ENCODE data around the gene ANKZF1. TPM values are rescaled to one million over a fixed set of nuclear protein-coding genes. Genes with fewer than 3 reads are reported as not detected.

The ANKZF1 gene
- total RNA-seq, 4 donors from 2014 or later, result 13.0 to 23.0 (median 19.1) TPM

DNA sequence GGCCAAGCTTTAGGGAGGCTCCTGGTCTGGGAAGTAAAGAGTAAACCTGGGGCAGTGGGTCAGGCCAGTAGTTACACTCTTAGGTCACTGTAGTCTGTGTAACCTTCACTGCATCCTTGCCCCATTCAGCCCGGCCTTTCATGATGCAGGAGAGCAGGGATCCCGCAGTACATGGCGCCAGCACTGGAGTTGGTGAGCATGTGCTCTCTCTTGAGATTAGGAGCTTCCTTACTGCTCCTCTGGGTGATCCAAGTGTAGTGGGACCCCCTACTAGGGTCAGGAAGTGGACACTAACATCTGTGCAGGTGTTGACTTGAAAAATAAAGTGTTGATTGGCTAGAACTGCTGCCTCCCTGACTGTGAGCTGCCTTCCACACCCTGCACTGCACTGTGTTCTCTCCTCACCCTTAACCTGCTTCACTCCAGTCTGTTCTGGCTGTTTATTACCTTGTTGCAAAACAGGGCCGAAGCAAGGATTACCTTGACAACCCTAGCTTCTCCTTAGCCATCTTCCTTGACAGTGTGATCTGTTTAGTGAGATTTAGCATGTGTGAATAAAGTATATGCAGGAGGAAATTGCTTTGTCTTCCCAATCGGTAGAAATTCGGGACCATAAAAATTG is 46.3 kb upstream of the ANKZF1 start:
- intact Hi-C loops (cut with DNase I; ENCODE audit: low total_unique reads), result no loop called here
- in situ Hi-C loops (cut with MboI; ENCODE audit: low sequenced_read_pairs in 4 of 4), result no loop called here
- Histone ChIP-seq H3K9me3 (no peaks in the 10 kb centered on the region), H3K27ac (no peak overlapping the region), H3K4me1 (peaks cover 9 to 13% of the 10 kb centered on the region in 2 donors), H3K27me3 (no peaks in the 10 kb centered on the region), H3K36me3 (peaks cover 0 to 52% of the 10 kb centered on the region in 2 donors), H3K4me3 (no peak overlapping the region)
- ATAC-seq (no peak), DNase-seq (no peak)
- TF ChIP-seq, protein P1, sequence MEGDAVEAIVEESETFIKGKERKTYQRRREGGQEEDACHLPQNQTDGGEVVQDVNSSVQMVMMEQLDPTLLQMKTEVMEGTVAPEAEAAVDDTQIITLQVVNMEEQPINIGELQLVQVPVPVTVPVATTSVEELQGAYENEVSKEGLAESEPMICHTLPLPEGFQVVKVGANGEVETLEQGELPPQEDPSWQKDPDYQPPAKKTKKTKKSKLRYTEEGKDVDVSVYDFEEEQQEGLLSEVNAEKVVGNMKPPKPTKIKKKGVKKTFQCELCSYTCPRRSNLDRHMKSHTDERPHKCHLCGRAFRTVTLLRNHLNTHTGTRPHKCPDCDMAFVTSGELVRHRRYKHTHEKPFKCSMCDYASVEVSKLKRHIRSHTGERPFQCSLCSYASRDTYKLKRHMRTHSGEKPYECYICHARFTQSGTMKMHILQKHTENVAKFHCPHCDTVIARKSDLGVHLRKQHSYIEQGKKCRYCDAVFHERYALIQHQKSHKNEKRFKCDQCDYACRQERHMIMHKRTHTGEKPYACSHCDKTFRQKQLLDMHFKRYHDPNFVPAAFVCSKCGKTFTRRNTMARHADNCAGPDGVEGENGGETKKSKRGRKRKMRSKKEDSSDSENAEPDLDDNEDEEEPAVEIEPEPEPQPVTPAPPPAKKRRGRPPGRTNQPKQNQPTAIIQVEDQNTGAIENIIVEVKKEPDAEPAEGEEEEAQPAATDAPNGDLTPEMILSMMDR (IDR thresholded peaks at IDR 0.05 in 4 of 5, conservative IDR thresholded peaks at IDR 0.05 in 1 of 5), result no peak
- TF ChIP-seq POLR2A (IDR thresholded peaks at IDR 0.05), result no peak

DNA sequence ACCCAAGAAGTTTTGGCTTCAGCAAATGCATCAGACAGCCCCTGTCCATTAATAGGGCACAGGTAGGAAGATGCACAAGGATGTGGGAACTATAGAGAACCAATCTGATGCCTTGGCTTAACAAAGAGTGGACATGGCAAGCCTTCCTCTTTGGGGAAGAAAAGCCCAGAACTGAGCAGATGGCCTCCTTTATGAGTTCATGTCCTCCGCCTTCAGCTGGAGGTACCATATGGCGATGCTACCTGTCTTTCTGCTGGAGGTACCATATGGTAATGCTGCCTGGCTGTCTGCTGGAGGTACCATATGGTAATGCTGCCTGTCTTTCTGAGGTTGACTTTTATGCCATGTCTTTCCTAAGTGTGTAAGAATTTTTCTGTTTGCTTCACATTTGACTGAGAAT is 45.5 kb upstream of the ANKZF1 start:
- DNase-seq (no peak), ATAC-seq (no peak)
- Histone ChIP-seq H3K27ac (no peak overlapping the region), H3K4me3 (no peak overlapping the region), H3K9me3 (no peaks in the 10 kb centered on the region), H3K36me3 (peaks cover 0 to 52% of the 10 kb centered on the region in 2 donors), H3K4me1 (peaks cover 4 to 6% of the 10 kb centered on the region in 2 donors), H3K27me3 (no peaks in the 10 kb centered on the region)
- TF ChIP-seq, protein P1 (IDR thresholded peaks at IDR 0.05 in 4 of 5, conservative IDR thresholded peaks at IDR 0.05 in 1 of 5), result no peak
- TF ChIP-seq POLR2A (IDR thresholded peaks at IDR 0.05), result no peak
- intact Hi-C loops (cut with DNase I; ENCODE audit: low total_unique reads), result no loop called here
- in situ Hi-C loops (cut with MboI; ENCODE audit: low sequenced_read_pairs in 4 of 4), result no loop called here

DNA sequence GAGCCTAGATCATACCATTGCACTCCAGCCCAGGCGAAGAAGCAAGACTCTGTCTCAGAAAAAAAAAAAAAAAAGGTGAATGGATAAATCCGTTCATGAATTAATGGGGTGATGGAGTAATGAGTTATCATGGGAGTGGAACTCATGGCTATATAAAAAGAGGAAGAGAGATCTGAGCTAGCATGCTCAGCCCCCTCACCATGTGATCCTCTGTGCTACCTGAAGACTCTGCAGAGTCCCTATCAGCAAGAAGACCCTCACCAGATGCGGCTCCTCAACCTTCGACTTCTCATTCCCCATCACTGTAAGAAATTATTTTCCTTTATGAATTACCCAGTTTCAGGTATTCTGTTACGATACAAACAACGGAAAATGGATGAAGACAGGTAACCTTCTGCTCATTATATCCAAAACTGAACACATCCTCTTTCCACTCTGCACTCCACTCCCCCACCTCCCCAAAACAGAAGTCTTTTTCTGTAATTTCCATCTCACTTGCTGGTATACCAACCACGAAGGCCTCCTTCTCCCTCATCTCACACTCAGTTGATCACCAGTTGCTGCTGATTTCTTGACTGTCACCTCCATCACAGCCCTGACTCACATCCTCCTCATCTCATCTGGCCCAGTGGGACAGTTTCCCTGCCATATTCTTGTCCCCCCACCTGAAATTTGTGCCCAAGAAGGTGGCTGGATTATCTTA is 42.7 kb upstream of the ANKZF1 start:
- TF ChIP-seq POLR2A (IDR thresholded peaks at IDR 0.05), result no peak
- TF ChIP-seq, protein P1 (IDR thresholded peaks at IDR 0.05 in 4 of 5, conservative IDR thresholded peaks at IDR 0.05 in 1 of 5), result no peak
- no peaks in the 10 kb centered on the region for H3K4me1 ChIP-seq
- DNase-seq (no peak), ATAC-seq (no peak)
- no peaks in the 10 kb centered on the region for H3K27me3 ChIP-seq
- H3K36me3 ChIP-seq, result peaks cover 0 to 26% of the 10 kb centered on the region in 2 donors
- no peaks in the 10 kb centered on the region for H3K9me3 ChIP-seq
- intact Hi-C loops (cut with DNase I; ENCODE audit: low total_unique reads), result no loop called here
- H3K27ac ChIP-seq, result no peak overlapping the region
- H3K4me3 ChIP-seq, result no peak overlapping the region
- in situ Hi-C loops (cut with MboI; ENCODE audit: low sequenced_read_pairs in 4 of 4), result no loop called here

DNA sequence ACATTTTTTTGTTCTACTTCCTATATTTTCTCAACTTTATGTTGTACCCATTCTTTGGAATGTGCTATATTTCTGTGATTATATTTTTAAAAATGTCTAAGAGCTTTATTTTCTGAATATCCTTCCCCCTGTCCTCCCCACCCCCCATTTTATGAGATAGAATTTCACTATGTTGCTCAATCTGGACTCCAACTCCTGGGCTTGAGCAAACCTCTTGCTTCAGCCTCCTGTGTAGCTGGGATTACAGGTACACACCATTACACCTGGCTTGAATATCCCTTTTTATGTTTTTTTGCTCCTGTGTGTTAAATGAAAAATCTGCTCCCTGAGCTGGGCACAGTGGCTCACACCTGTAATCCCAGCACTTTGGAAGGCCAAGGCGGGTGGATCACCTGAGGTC is 32.2 kb upstream of the ANKZF1 start:
- no peak for TF ChIP-seq POLR2A (IDR thresholded peaks at IDR 0.05)
- TF ChIP-seq, protein P1 (IDR thresholded peaks at IDR 0.05 in 4 of 5, conservative IDR thresholded peaks at IDR 0.05 in 1 of 5), result no peak
- H3K4me1 ChIP-seq, result no peaks in the 10 kb centered on the region
- no peak overlapping the region for H3K4me3 ChIP-seq
- no peaks in the 10 kb centered on the region for H3K9me3 ChIP-seq
- no peaks in the 10 kb centered on the region for H3K36me3 ChIP-seq
- ATAC-seq (no peak), DNase-seq (no peak)
- in situ Hi-C loops (cut with MboI; ENCODE audit: low sequenced_read_pairs in 4 of 4) (no loop called here), intact Hi-C loops (cut with DNase I; ENCODE audit: low total_unique reads) (no loop called here)
- no peak overlapping the region for H3K27ac ChIP-seq
- H3K27me3 ChIP-seq, result peaks cover 0 to 9% (median 9%) of the 10 kb centered on the region in 3 donors
